ENCODE data around the gene PRMT3. TPM values are rescaled to one million over a fixed set of nuclear protein-coding genes. Genes with fewer than 3 reads are reported as not detected.

PRMT3 gene
- total RNA-seq, 1 experiment from 2014 or later = 23.6 TPM

- ChIA-PET CTCF (no interaction called here), POLR2A (ENCODE audit: unreplicated experiment) (no interaction called here)
- H3K9me2 ChIP-seq (ENCODE audit: insufficient read depth) = peaks cover 4% of the 10 kb centered on the region; the same call in 1 of the 2 replicates
- no peak for TF ChIP-seq EZH2 (IDR thresholded peaks at IDR 0.05; ENCODE audit: low read depth)
- TF ChIP-seq CTCF (conservative IDR thresholded peaks at IDR 0.05) = no peak
- no TSS peak for BruUV-seq (replicated peaks)
- no peaks in the 10 kb centered on the region for H3K79me2 ChIP-seq (ENCODE audit: low read depth)
- no peaks in the 10 kb centered on the region for H3K9me3 ChIP-seq (ENCODE audit: insufficient read depth, low read depth)
- no peaks in the 10 kb centered on the region for H3K27me3 ChIP-seq (ENCODE audit: insufficient read depth, low read depth)
- H3K4me3 ChIP-seq = no peak overlapping the region
- intact Hi-C loops (cut with micrococcal nuclease; ENCODE audit: unreplicated experiment) = no loop called here
- DNase-seq = no peak
- H3K4me2 ChIP-seq = no peak overlapping the region
- H3K36me3 ChIP-seq (ENCODE audit: low read depth) = no peaks in the 10 kb centered on the region
- H4K20me1 ChIP-seq (ENCODE audit: insufficient read depth) = no peaks in the 10 kb centered on the region
- no peaks in the 10 kb centered on the region for H3F3A ChIP-seq (ENCODE audit: insufficient read depth, low read depth)
- H3K4me1 ChIP-seq (replicated peaks; ENCODE audit: insufficient read depth) = no peaks in the 10 kb centered on the region
- H3K27ac ChIP-seq = no peak overlapping the region
- H2AFZ ChIP-seq = no peak overlapping the region
Measured at GRCh38 chr11:20518323-20518834, 130.9 kb downstream of the PRMT3 start.

- H3K4me1 ChIP-seq (replicated peaks; ENCODE audit: insufficient read depth) = no peaks in the 10 kb centered on the region
- intact Hi-C loops (cut with micrococcal nuclease; ENCODE audit: unreplicated experiment) = no loop called here
- H3K9me3 ChIP-seq (ENCODE audit: insufficient read depth, low read depth) = no peaks in the 10 kb centered on the region
- H3K4me2 ChIP-seq = no peak overlapping the region
- no peaks in the 10 kb centered on the region for H3K36me3 ChIP-seq (ENCODE audit: low read depth)
- TF ChIP-seq EZH2 (IDR thresholded peaks at IDR 0.05; ENCODE audit: low read depth) (no peak), CTCF (conservative IDR thresholded peaks at IDR 0.05) (no peak)
- no peaks in the 10 kb centered on the region for H3K79me2 ChIP-seq (ENCODE audit: low read depth)
- H3K27me3 ChIP-seq (ENCODE audit: insufficient read depth, low read depth) = no peaks in the 10 kb centered on the region
- H3K9me2 ChIP-seq (ENCODE audit: insufficient read depth) = no peaks in the 10 kb centered on the region
- POLR2A ChIA-PET (ENCODE audit: unreplicated experiment) = no interaction called here
- CTCF ChIA-PET = no interaction called here
- no peaks in the 10 kb centered on the region for H3F3A ChIP-seq (ENCODE audit: insufficient read depth, low read depth)
- no peak overlapping the region for H3K27ac ChIP-seq
- H4K20me1 ChIP-seq (ENCODE audit: insufficient read depth) = no peaks in the 10 kb centered on the region
- DNase-seq = no peak
- BruUV-seq (replicated peaks) = no TSS peak
- no peak overlapping the region for H2AFZ ChIP-seq
- H3K4me3 ChIP-seq = no peak overlapping the region
Measured at GRCh38 chr11:20522536-20522935, 135.0 kb downstream of the PRMT3 start.

- Histone ChIP-seq H3F3A (ENCODE audit: insufficient read depth, low read depth) (no peaks in the 10 kb centered on the region), H3K36me3 (ENCODE audit: low read depth) (no peaks in the 10 kb centered on the region), H3K9me2 (ENCODE audit: insufficient read depth) (no peaks in the 10 kb centered on the region), H3K4me3 (no peak overlapping the region), H3K9me3 (ENCODE audit: insufficient read depth, low read depth) (no peaks in the 10 kb centered on the region), H3K4me2 (no peak overlapping the region), H3K27ac (no peak overlapping the region), H3K4me1 (replicated peaks; ENCODE audit: insufficient read depth) (no peaks in the 10 kb centered on the region), H3K27me3 (ENCODE audit: insufficient read depth, low read depth) (peaks cover 7% of the 10 kb centered on the region), H3K79me2 (ENCODE audit: low read depth) (no peaks in the 10 kb centered on the region), H4K20me1 (ENCODE audit: insufficient read depth) (no peaks in the 10 kb centered on the region), H2AFZ (no peak overlapping the region)
- TF ChIP-seq EZH2 (IDR thresholded peaks at IDR 0.05; ENCODE audit: low read depth) (no peak), CTCF (conservative IDR thresholded peaks at IDR 0.05) (no peak)
- intact Hi-C loops (cut with micrococcal nuclease; ENCODE audit: unreplicated experiment) = no loop called here
- POLR2A ChIA-PET (ENCODE audit: unreplicated experiment) = no interaction called here
- DNase-seq = no peak
- CTCF ChIA-PET = no interaction called here
- BruUV-seq (replicated peaks) = no TSS peak
Measured at GRCh38 chr11:20529757-20530156, 142.2 kb downstream of the PRMT3 start.

Measured in PC-9 (cell line).